GM18507 (cell line): Measurements from ENCODE around the gene SLC39A9.

Experiments
- DNase-seq: peaks from one replicate; pipeline ENCODE4 v3.0.0; 2011; ENCODE audit warnings: low read depth; ENCODE audit not compliant: insufficient read length; ENCODE audit errors: extremely low spot score
- FAIRE-seq: peaks from 2 replicates; lab custom pipeline; 2011; peaks lifted over from hg19 to GRCh38; lab: Jason Lieb, UNC

The SLC39A9 gene, protein sequence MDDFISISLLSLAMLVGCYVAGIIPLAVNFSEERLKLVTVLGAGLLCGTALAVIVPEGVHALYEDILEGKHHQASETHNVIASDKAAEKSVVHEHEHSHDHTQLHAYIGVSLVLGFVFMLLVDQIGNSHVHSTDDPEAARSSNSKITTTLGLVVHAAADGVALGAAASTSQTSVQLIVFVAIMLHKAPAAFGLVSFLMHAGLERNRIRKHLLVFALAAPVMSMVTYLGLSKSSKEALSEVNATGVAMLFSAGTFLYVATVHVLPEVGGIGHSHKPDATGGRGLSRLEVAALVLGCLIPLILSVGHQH

DNA sequence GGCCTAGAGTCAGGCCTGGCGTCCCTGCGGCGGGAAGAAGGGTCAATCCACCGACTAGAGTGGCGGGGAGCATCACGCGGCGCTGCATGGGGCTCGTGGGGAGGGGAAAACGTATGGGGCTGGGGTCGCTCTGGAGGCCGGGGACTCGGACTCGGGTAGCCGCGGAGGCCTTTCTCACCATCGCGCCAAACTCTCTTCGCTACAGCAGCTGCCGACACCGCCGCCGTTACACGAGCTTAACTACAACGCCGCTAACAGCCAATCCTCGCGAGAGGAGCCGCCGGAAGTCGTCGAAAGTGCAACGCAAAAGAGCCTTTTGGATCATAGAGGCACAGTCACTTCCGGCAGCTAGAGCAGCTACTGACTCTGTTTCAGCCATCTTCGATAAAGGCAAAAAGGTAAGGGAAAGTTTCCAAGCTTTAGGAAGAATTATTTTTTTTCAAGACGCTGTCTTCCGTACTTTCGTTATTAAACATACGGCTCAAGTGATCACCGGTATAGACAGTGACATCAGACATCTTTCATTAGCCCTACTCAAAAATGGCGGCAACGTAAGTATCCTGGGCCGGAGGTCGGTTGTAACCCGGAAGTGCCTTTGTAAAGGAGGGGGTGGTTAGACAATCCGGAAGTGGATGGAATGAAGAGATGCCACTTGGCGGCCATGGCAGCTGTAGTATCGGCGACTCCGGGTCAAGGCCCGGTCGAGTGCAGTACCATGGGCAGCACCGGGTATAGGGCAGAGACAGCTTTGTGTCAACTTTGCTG, at the start of gene SLC39A9, which contains the start of gene ERH:
Gene SLC39A9, plus strand, starts transcription at position 640 of the 765 bp plus-strand sequence. CDS start 678 bp downstream, outside the sequence.
Gene ERH, minus strand, starts transcription at position 247 of the 765 bp plus-strand sequence. Its CDS starts 66 bp downstream, at position 181.
- FAIRE-seq (peak; percentile 96), DNase-seq (peak; percentile 85)

GRCh38 chr14:69349091-69349777, 49.3 kb upstream of the SLC39A9 start:
- FAIRE-seq: no peak

GRCh38 chr14:69350892-69351291, 47.6 kb upstream of the SLC39A9 start:
- DNase-seq (no peak), FAIRE-seq (no peak)

More at GRCh38 chr14:69349091-69349777, 49.3 kb upstream of the SLC39A9 start:
- no peak for DNase-seq

- no peak for DNase-seq
- no peak for FAIRE-seq
Measured at GRCh38 chr14:69351385-69351784, 47.1 kb upstream of the SLC39A9 start.

- FAIRE-seq: no peak
- no peak for DNase-seq
Measured at GRCh38 chr14:69351911-69352310, 46.6 kb upstream of the SLC39A9 start.

GRCh38 chr14:69353168-69353567, 45.3 kb upstream of the SLC39A9 start:
- FAIRE-seq: no peak

DNA sequence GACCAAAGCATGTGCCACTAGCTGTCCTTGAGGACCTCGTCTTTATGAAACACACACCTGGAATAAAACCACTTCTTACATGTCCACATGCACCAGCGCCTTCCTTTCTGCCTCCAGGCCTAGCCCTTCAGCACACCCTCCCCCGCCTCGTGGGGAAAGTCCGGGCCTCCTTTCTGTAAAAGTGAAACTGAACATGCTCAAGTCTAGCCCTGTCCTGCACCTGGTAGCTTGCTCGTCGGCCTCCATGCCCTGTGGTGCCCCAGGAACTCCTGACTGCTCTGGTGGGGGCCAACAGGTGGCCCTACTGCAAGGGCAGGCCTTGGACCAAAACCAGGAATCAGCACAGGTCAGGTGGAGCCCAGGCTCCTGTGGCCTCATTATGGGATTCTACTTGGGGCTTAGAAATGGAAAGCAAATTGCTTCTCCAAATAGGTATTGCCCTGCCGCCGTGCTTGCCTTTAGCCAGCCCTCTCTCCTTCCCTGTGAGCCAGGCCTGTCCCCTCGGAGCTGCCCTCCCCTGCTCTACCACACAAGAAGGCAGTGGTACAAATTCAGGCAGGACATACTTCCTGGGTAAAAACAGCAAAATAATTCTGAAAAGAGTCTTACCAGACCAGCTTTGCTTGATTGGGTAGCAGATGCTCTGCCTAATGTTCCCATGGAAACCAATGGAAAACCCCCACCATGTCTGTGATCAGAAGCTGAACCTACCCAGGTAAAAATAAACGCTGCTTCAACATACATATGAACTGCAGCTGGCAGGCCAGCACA, 43.9 kb upstream of the SLC39A9 start:
- DNase-seq: peak; percentile 75
- peak; percentile 98 for FAIRE-seq

More at GRCh38 chr14:69353168-69353567, 45.3 kb upstream of the SLC39A9 start:
- DNase-seq: no peak

DNA sequence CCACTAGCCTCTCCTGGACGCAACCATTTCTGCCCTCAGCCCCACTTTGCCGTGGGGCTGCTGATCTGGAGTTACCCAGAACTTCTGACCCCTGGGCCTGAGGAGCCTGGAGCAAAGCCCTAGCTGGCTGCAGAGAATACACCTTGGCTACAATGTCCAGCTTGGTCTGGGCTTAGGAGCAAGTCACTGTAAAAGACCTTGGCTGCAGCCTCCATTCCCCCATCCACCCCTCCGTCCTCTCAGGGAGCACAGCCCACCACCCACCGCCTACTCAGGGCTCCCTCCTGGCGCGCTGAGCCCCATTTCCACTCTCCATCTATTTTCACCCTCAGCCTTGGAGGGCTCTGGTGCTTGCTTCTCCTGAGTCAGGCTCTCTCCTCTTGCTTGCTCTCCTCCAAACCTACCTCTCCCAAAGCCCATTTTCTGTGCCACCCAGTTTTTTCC, 43.3 kb upstream of the SLC39A9 start:
- no peak for FAIRE-seq
- no peak for DNase-seq

DNA sequence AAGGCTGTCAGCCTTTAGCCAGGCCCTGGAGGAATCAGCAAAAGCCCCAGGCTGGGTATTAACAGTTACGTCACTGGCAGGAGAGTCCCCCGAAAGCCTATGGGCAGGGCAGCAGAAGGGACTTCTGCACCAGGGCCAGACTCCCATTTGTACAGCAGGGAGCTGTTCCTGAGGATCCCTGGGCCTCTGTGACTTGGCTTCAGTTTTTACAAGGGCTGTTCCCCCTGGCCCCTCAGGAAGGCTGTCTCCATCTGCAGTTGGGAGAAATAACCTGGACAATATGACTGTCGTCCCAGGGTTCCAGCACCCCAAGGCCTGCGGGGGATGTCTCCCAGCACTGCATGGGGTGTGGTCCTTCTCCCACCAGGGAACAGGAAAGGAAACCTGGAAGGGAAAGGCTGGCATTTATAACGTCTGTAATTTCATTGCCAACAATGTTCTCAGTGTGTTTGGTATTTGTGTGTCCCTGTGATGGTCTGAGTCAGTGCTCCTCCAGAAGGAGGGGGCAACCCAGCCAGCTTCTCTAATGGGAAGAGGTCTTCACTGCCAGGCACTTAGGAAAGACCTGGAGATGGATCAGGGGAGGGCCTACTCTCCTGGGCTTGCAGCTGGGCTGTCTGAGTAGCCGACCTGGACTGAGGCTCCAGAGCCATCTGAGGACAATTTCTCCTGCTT, 42.7 kb upstream of the SLC39A9 start:
- DNase-seq: no peak

GRCh38 chr14:69356903-69357543, 41.5 kb upstream of the SLC39A9 start:
- DNase-seq (no peak), FAIRE-seq (no peak)

More for the DNA sequence above, 42.7 kb upstream of the SLC39A9 start:
- FAIRE-seq: no peak

- DNase-seq: no peak
- FAIRE-seq: no peak
Measured at GRCh38 chr14:69357544-69358200, 40.8 kb upstream of the SLC39A9 start.

DNA sequence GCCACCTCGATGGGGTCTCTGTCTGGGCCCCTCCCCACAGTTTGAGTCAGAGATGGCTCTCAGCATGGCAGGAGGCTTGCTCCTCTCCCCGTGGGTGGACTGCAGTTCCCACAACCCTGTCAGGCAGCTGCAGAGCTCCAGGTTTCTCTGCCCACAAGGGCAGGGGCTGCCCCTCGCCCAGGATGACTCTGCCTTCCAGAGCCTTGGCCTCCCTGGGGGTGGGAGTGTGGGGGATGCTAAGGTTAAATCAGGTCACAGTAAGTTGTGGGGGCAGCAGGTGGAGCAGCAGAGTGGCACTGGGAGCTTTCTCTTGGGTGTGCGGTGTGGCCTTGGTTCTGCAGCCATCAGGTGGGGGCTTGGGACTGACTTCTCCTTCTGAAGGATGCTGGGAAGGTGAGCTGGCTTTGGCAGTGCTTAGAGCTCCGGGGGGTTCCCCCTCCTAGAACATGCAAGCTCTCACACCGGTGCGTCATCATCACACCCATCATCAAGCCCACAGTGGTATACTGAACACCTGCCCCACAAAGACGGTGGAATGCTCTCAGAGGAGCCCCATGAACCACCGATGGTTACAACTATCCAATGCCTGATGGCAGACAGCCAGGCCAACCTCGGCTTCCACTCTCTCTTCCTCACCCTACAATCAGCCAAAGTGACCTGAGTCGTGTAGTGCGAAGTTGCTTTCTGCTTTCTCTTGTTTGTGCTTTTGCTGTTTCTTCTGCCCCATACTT, 40.1 kb upstream of the SLC39A9 start:
- FAIRE-seq: no peak
- DNase-seq: no peak

DNA sequence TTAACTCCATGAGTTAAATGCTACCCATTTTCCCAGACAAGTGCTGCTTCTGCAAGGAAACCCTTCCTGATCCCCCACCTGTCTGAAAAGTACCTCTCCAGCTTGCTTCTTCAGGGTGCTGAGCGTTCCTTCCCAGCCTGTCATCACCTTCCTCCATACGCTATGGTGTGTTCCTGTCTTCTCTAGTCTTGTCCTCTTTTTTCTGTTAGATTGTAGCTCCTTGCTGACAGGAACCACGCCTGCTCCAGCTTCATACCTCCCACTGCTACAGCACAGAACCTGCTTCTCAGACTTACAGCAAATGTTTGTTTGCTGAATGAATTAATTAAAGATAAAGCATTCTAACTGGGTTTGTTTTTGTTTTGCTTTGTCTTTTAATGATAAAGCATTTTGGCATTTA, 39.5 kb upstream of the SLC39A9 start:
- DNase-seq (no peak), FAIRE-seq (no peak)

DNA sequence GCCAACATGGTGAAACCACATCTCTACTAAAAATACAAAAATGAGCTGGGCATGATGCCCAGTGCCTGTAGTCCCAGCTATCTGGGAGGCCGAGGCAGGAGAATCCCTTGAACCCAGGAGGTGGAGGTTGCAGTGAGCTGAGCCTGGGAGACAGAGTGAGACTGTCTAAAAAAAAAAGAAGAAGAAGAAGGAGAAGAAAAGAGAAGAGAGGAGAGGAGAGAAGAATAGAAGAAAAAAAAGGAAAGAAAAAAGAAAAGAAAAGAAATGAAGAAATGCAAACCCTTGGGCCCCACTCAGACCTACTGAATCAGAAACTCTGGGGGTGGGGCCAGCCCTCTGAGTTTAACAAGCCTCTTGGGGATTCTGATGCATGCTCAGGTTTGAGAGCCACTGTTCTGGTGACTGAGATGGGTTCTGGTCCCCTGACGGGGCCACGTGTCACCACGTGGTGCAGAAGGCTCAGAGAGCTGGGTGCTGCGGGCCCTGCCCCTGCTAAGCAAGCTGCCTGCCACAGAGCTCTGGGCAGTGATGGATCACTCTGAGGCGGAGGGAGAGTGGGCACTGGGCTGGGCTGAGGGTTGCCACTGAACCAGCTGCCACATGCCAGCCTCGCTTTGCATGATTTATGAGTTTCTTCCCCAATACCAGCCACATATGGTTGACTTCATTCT, 37.9 kb upstream of the SLC39A9 start:
- FAIRE-seq: peak; percentile 71
- peak; percentile 18 for DNase-seq

- FAIRE-seq (no peak), DNase-seq (no peak)
Measured at GRCh38 chr14:69363055-69363454, 35.4 kb upstream of the SLC39A9 start.

DNA sequence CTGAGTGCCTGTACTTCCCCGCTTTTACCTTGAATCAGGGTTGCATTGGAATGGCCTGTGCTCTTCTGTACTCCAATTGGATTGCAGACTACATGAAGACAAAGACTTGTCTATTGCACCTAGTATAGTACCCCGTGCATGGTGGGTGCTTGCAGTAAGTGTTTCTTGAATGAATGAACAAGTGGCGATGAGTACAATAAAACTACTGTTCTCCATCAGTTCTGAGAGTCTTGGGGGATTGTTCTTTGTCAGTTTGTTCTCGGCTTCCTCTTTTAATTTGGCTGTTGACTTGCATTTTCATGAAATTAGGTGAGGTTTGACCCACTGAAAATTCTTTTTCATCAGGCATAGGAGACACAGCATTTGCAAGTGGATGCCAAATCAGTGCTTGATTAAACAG, 34.5 kb upstream of the SLC39A9 start:
- FAIRE-seq (no peak), DNase-seq (no peak)

GRCh38 chr14:69364378-69364777, 34.1 kb upstream of the SLC39A9 start:
- DNase-seq: no peak
- FAIRE-seq: no peak
